ENCODE measurements around the gene CRACR2B. TPM values are rescaled to one million over a fixed set of nuclear protein-coding genes. Genes with fewer than 3 reads are reported as not detected.

Gene CRACR2B
- total and polyA plus RNA-seq, 10 of the 15 experiments (the other 5 are each of a cell fraction or from before 2014, with no cell fraction given) = 0.10 to 33.7 (median 12.7) TPM

DNA sequence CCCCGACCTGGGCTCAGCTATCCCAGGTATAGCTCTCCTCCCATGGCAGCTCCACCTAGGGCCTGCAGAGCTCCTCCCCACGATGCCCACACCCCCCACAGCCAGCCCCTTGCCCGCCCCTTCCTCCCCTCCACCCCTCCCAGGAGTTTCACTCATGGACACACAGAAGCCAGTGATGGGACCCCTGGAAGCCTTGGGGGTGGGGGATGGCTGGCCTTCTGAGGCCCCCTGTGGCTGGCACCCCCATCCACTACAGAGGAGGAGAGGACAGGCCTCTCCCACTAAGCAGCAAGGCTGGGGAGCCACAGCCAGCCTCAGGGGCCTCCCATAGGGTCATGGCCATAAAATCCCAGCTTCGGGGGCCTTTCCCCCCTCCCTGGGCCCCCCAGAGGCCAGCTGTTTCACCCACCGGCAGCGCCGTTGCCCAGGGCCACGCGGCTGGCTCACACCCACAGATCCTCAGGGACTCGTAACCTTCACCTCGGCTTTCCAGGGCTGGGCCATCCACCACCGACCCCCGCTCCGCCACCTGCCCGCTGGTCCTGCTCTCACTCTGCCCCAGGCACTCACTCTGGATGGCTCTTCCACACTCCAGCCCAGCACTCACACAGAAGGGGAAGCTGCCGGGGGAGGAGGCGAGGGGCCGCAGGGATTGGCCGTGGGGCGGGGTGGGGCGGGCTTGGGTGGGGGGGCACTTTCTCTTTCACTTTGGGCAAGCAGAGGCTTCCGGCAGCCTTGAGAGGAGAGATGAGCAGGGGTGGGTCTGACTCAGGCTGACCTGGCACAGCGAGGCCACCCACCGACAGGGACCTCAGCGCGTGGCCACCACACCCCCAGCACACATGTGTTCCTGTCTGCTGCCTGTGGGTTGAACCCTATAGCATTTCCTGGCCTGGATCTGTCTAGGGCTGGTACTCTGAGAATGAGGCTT is 31.8 kb upstream of the CRACR2B start:
- ChIA-PET SMC1A (ENCODE audit: uncharacterized antibody, unreplicated experiment) (no interaction called here), RAD21 (ENCODE audit: unreplicated experiment) (interaction anchor here (0.6 to 2.8 kb wide), 9 partner anchors 10 to 260 kb away, joined by 3 to 14 read pairs (median 4); partner anchors contain the start of genes GATD1, HRAS and TMEM80), CTCF (interaction anchor here (0.6 to 1.6 kb wide), 7 partner anchors 48 to 242 kb away, joined by 3 to 5 read pairs (median 3); partner anchors contain the start of gene TMEM80), POLR2A (interaction anchor here (0.5 to 1.7 kb wide), 11 partner anchors 10 to 144 kb away, joined by 3 to 10 read pairs (median 4); partner anchors contain the start of genes PNPLA2 and RPLP2)
- peak; percentile 73 for ATAC-seq
- Histone ChIP-seq H3K9me3 (replicated peaks; ENCODE audit: control insufficient read depth, insufficient read depth, low read length) (no peaks in the 10 kb centered on the region), H3K9ac (ENCODE audit: control insufficient read depth, insufficient read depth, low read length) (peak overlapping the region; percentile 80), H3K4me2 (ENCODE audit: control insufficient read depth, insufficient read depth) (peak overlapping the region; percentile 100), H3K27me3 (replicated peaks in 1 of 2; ENCODE audit: control insufficient read depth in 2 of 2, insufficient read depth in 2 of 2, low read length in 1 of 2) (no peaks in the 10 kb centered on the region), H4K20me1 (ENCODE audit: control insufficient read depth, insufficient read depth) (no peaks in the 10 kb centered on the region), H3K79me2 (ENCODE audit: control insufficient read depth, insufficient read depth, low read length) (peaks cover 30% of the 10 kb centered on the region), H3K36me3 (ENCODE audit: control insufficient read depth in 2 of 2, insufficient read depth in 2 of 2, low read length in 1 of 2) (peaks cover 0 to 10% of the 10 kb centered on the region in 2 experiments; a peak in 2 of 4 replicates), H3K4me3 (peak overlapping the region; percentile 97), H3K27ac (ENCODE audit: control insufficient read depth, insufficient read depth) (peak overlapping the region; percentile 67), H3K4me1 (ENCODE audit: control insufficient read depth, insufficient read depth, low read length) (peaks cover 15% of the 10 kb centered on the region), H2AFZ (ENCODE audit: control insufficient read depth, low read depth, low read length) (peak overlapping the region; percentile 59)
- 1% methylated on average over 24 of the region's 26 CpGs for WGBS (ENCODE audit: insufficient coverage, insufficient replicate concordance, low lambda C conversion rate, missing lambda C conversion rate)
- intact Hi-C loops (cut with micrococcal nuclease; ENCODE audit: unreplicated experiment) (loop anchor here (5.0 kb wide), 1 partner anchor 49 kb away; the partner anchor contains the start of gene TALDO1), in situ Hi-C loops (cut with MboI) (no loop called here)
- no peak for FAIRE-seq
- DNase-seq (ENCODE audit: low read depth, low spot score) = no peak
- no TSS peak for BruUV-seq (replicated peaks)
- TF ChIP-seq, protein P1, sequence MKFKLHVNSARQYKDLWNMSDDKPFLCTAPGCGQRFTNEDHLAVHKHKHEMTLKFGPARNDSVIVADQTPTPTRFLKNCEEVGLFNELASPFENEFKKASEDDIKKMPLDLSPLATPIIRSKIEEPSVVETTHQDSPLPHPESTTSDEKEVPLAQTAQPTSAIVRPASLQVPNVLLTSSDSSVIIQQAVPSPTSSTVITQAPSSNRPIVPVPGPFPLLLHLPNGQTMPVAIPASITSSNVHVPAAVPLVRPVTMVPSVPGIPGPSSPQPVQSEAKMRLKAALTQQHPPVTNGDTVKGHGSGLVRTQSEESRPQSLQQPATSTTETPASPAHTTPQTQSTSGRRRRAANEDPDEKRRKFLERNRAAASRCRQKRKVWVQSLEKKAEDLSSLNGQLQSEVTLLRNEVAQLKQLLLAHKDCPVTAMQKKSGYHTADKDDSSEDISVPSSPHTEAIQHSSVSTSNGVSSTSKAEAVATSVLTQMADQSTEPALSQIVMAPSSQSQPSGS (IDR thresholded peaks at IDR 0.05; ENCODE audit: low read length) = no peak
- TF ChIP-seq SIN3A (IDR thresholded peaks at IDR 0.05; ENCODE audit: low read depth, low read length) (no peak; the same call in 1 of the 2 replicates), NR2C1 (IDR thresholded peaks at IDR 0.05) (no peak), STAT3 (IDR thresholded peaks at IDR 0.05; ENCODE audit: low read depth, low read length) (no peak), EGR1 (IDR thresholded peaks at IDR 0.05; ENCODE audit: borderline replicate concordance in 1 of 2, low read depth in 2 of 2, low read length in 2 of 2) (0 out of 3 replicates have a peak, but pooled peaks of 1 of the 2 experiments have one; percentile 4), TCF3 (IDR thresholded peaks at IDR 0.05; ENCODE audit: borderline replicate concordance, insufficient read depth, low read depth, low read length) (0 out of 2 replicates have a peak, but pooled peaks have one; percentile 22), TCF12 (IDR thresholded peaks at IDR 0.05; ENCODE audit: low read depth, low read length) (0 out of 2 replicates have a peak, but pooled peaks have one; percentile 8), SMAD1 (IDR thresholded peaks at IDR 0.05; ENCODE audit: low read depth, partially characterized antibody) (no peak), SUPT20H (IDR thresholded peaks at IDR 0.05; ENCODE audit: borderline replicate concordance, control insufficient read depth, low read depth, low read length) (no peak), EZH2 (IDR thresholded peaks at IDR 0.05; ENCODE audit: borderline replicate concordance, control insufficient read depth, low read depth, low read length) (no peak), NRF1 (conservative IDR thresholded peaks at IDR 0.05; ENCODE audit: low read depth, low read length) (no peak), ZZZ3 (IDR thresholded peaks at IDR 0.05; ENCODE audit: control insufficient read depth, insufficient read length, low read depth) (no peak), GABPA (IDR thresholded peaks at IDR 0.05; ENCODE audit: low read depth) (no peak), HDAC2 (IDR thresholded peaks at IDR 0.05) (no peak), RELA (IDR thresholded peaks at IDR 0.05; ENCODE audit: borderline replicate concordance, partially characterized antibody) (peak; percentile 11), RB1 (IDR thresholded peaks at IDR 0.05; ENCODE audit: borderline replicate concordance) (no peak), NR2F1 (conservative IDR thresholded peaks at IDR 0.05) (peak; percentile 66), IKZF2 (IDR thresholded peaks at IDR 0.05) (peak; percentile 25 to 40; a peak in 1 of 4 replicates)
- TF ChIP-seq, protein P2, sequence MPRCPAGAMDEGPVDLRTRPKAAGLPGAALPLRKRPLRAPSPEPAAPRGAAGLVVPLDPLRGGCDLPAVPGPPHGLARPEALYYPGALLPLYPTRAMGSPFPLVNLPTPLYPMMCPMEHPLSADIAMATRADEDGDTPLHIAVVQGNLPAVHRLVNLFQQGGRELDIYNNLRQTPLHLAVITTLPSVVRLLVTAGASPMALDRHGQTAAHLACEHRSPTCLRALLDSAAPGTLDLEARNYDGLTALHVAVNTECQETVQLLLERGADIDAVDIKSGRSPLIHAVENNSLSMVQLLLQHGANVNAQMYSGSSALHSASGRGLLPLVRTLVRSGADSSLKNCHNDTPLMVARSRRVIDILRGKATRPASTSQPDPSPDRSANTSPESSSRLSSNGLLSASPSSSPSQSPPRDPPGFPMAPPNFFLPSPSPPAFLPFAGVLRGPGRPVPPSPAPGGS (IDR thresholded peaks at IDR 0.05; ENCODE audit: borderline replicate concordance, insufficient read depth, low read depth, low read length, poor library complexity, severe bottlenecking) = no peak
- TF ChIP-seq, protein P3, sequence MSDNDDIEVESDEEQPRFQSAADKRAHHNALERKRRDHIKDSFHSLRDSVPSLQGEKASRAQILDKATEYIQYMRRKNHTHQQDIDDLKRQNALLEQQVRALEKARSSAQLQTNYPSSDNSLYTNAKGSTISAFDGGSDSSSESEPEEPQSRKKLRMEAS (IDR thresholded peaks at IDR 0.05; ENCODE audit: low read depth, low read length) = no peak; the same call in 1 of the 2 replicates
